Pancreas (tissue), 10 donors: ENCODE results near the gene ENDOV. TPM values are rescaled to one million over a fixed set of nuclear protein-coding genes. Genes with fewer than 3 reads are reported as not detected.

ENCODE experiments used
- ATAC-seq, 4 donors: fragments of 200-7000 bp; cut with Tn5 transposase; one replicate each; pipeline versions ENCODE4 v1.8.0 to v1.9.1; 2020; ENCODE audit warnings: mild to moderate bottlenecking in 4 of 4, moderate library complexity in 4 of 4
- DNase-seq, 6 donors: peaks; one replicate each; pipeline ENCODE4 v3.0.0-alpha.2; 2020
- FAIRE-seq: peaks from 2 replicates; lab custom pipeline; 2012; peaks lifted over from hg19 to GRCh38; lab: Jason Lieb, UNC
- H3K27ac ChIP-seq, 4 donors: fragments of 200-600 bp; sonication (generic); 1 replicate in 3 of 4; 2 replicates in 1 of 4; pipeline versions ENCODE4 v1.5.0 to v1.8.0; 2020
- H3K27me3 ChIP-seq, 4 donors: fragments of 200-600 bp; one replicate each; pipeline ENCODE4 v1.8.0; 2021
- H3K36me3 ChIP-seq, 3 donors: fragments of 200-600 bp; sonication (generic) in 1 of 3; one replicate each; pipeline versions ENCODE4 v1.5.0 to v1.8.0; 2020 to 2021
- H3K4me1 ChIP-seq, 3 donors: fragments of 200-600 bp; one replicate each; pipeline ENCODE4 v1.8.0; 2021
- H3K4me3 ChIP-seq, 4 donors: fragments of 200-600 bp; sonication (generic) in 2 of 4; one replicate each; pipeline versions ENCODE4 v1.5.0 to v1.8.0; 2020 to 2021
- H3K9me3 ChIP-seq, 4 donors: fragments of 200-600 bp; one replicate each; pipeline ENCODE4 v1.8.0; 2021
- CTCF ChIP-seq, 4 donors: fragments of 200-600 bp; sonication (generic) in 3 of 4; IDR thresholded peaks; one replicate each; pipeline versions ENCODE4 v1.5.0 to v1.8.0; 2021; ENCODE audit warnings: antibody characterized with exemption in 4 of 4
- WGBS, 2 donors: extraction: QIAGEN DNeasy Blood & Tissue Kit; methylation state at CpG; one replicate each; pipeline ENCODE4 v1.1.7; 2013; 5-methylcytosine and 5-hydroxymethylcytosine counted together
- intact Hi-C, 3 donors: fragments of 100-400 bp; cut with DNase I; formaldehyde crosslinking; loops; one replicate each; pipeline versions ENCODE4 v1.11.1 to v1.14.2; 2022
- polyA plus RNA-seq, 2 donors: library from polyadenylated mRNA; stranded (reverse); fragments of 200-250 nt; gene quantifications; one replicate each; pipeline ENCODE4 v1.2.3, GENCODE V29; 2013
- total RNA-seq, 6 donors: library from RNA; stranded (reverse); fragmentation: NEBNext Ultra II Directional in 4 of 6; extraction: Animal tissue kit (Norgen Biotek cat#: 25700) in 4 of 6; gene quantifications; one replicate each; pipeline versions ENCODE4 v1.2.1 to v1.2.4, GENCODE V29; 2021 to 2023
- donor health status: healthy with polysubstance abuse.
- donor health status: DM: no; HTN: no; CAD: no; lungs with moderate emphysema.
- donor health status: DM: no; HTN: no; CAD: no.
- donor health status: control.
- donor health status: control.
- donor health status: Bipolar disorder and iron deficiency.
- donor health status: DM: yes; HTN: yes; CAD: no.
- donor health status: DM: no; HTN: no; CAD: no.
- donor health status: DM: no; HTN: no; CAD: no.
- donor health status: DM: yes; HTN: yes; CAD: no.

The ENDOV gene
- 10 to 100 TPM in 4 of 6 donors, 1 to 10 TPM in 2; 8.7 to 15.9 (median 11.6) TPM for total RNA-seq
- polyA plus RNA-seq, result 10 to 100 TPM; 16.0 to 20.4 TPM

- H3K36me3 ChIP-seq, result no peaks in the 10 kb centered on the region
- no peaks in the 10 kb centered on the region for H3K27me3 ChIP-seq
- FAIRE-seq (no peak), ATAC-seq (peak; percentile 93 to 98 (median 96)), DNase-seq (peak; percentile 92 to 98 (median 94))
- peak within 1 kb of the TSS; percentile 81 to 99 (median 96) for H3K27ac ChIP-seq
- 0% methylated on average over 94 to 97 of the region's 97 CpGs for WGBS, 2 donors
- intact Hi-C loops, result no loop called here
- TF ChIP-seq CTCF (IDR thresholded peaks at IDR 0.05), result no peak
- H3K4me1 ChIP-seq, result peaks cover 6 to 12% (median 9%) of the 10 kb centered on the region in 3 donors
- no peaks in the 10 kb centered on the region for H3K9me3 ChIP-seq
- H3K4me3 ChIP-seq, result peak within 1 kb of the TSS; percentile 65 to 98 (median 88)
Observed at GRCh38 chr17:80414803-80415625, at the start of gene ENDOV. ENDOV (plus strand) TSS chr17:80415167; CDS start chr17:80415195, 28 bp downstream.

GRCh38 chr17:80365983-80366382, 49.0 kb upstream of the ENDOV start:
- Histone ChIP-seq H3K27ac (no peak overlapping the region), H3K36me3 (peaks cover 0 to 55% (median 13%) of the 10 kb centered on the region in 3 donors)
- DNase-seq, result peak in 1 of 6 donors; percentile 40

GRCh38 chr17:80367503-80367902, 47.5 kb upstream of the ENDOV start:
- peaks cover 5 to 17% (median 13%) of the 10 kb centered on the region in 3 donors for H3K4me1 ChIP-seq
- ATAC-seq (no peak), DNase-seq (peak in 1 of 6 donors; percentile 51), FAIRE-seq (no peak)
- no peak for TF ChIP-seq CTCF (IDR thresholded peaks at IDR 0.05)
- H3K4me3 ChIP-seq, result no peak overlapping the region
- peaks cover 0 to 60% (median 13%) of the 10 kb centered on the region in 3 donors for H3K36me3 ChIP-seq
- WGBS, 2 donors, result 91 to 94% methylated on average over 17 of the region's 17 CpGs
- H3K27ac ChIP-seq, result no peak overlapping the region
- intact Hi-C loops, result no loop called here
- no peaks in the 10 kb centered on the region for H3K27me3 ChIP-seq
- no peaks in the 10 kb centered on the region for H3K9me3 ChIP-seq

More at GRCh38 chr17:80365983-80366382, 49.0 kb upstream of the ENDOV start:
- Histone ChIP-seq H3K4me1 (peaks cover 5 to 20% (median 13%) of the 10 kb centered on the region in 3 donors), H3K9me3 (no peaks in the 10 kb centered on the region), H3K4me3 (no peak overlapping the region), H3K27me3 (no peaks in the 10 kb centered on the region)
- 88 to 90% methylated on average over 11 of the region's 11 CpGs for WGBS, 2 donors
- no peak for FAIRE-seq
- ATAC-seq, result no peak
- intact Hi-C loops, result no loop called here
- no peak for TF ChIP-seq CTCF (IDR thresholded peaks at IDR 0.05)

- Histone ChIP-seq H3K4me3 (no peak overlapping the region), H3K27me3 (no peaks in the 10 kb centered on the region), H3K4me1 (no peaks in the 10 kb centered on the region), H3K9me3 (no peaks in the 10 kb centered on the region), H3K36me3 (peaks cover 3 to 62% (median 26%) of the 10 kb centered on the region in 3 donors), H3K27ac (no peak overlapping the region)
- WGBS, 2 donors, result 91% methylated on average over 5 of the region's 5 CpGs
- TF ChIP-seq CTCF (IDR thresholded peaks at IDR 0.05), result no peak
- ATAC-seq (no peak), FAIRE-seq (no peak), DNase-seq (no peak)
- intact Hi-C loops, result no loop called here
Observed at GRCh38 chr17:80371196-80371595, 43.8 kb upstream of the ENDOV start.
